CD14-positive monocyte (primary cell): ENCODE measurements around the gene ZNF436. TPM values are rescaled to one million over a fixed set of nuclear protein-coding genes. Genes with fewer than 3 reads are reported as not detected.

ENCODE experiments used
- DNase-seq, 3 donors: peaks; one replicate each; pipeline ENCODE4 v3.0.0-alpha.2; 2011 to 2022
- H2AFZ ChIP-seq: 2 replicates; pipeline ENCODE4 v1.6.0; 2012; ENCODE audit warnings: mild to moderate bottlenecking, low read depth, low read length, inconsistent platforms; ENCODE audit not compliant: insufficient read depth, poor library complexity, severe bottlenecking
- H3K27ac ChIP-seq, 2 donors: 1 replicate in 1 of 2; 2 replicates in 1 of 2; pipeline ENCODE4 v1.5.1; 2012 to 2013; ENCODE audit warnings: low read length in 2 of 2, control low read depth in 1 of 2, inconsistent platforms in 1 of 2, low read depth in 1 of 2, mild to moderate bottlenecking in 1 of 2
- H3K27me3 ChIP-seq, 2 donors: one replicate each; pipeline versions ENCODE4 v1.6.0 to v1.6.1; 2011 to 2013; ENCODE audit warnings: low read length in 2 of 2; ENCODE audit not compliant: control insufficient read depth in 2 of 2, insufficient read depth in 2 of 2
- H3K36me3 ChIP-seq, 2 donors: replicated peaks in 1 of 2; 1 replicate in 1 of 2; 2 replicates in 1 of 2; pipeline versions ENCODE4 v1.5.1 to v1.6.1; 2012 to 2013; ENCODE audit warnings: low read length in 2 of 2, control low read depth in 1 of 2, inconsistent platforms in 1 of 2, mild to moderate bottlenecking in 1 of 2; ENCODE audit not compliant: insufficient read depth in 2 of 2, control insufficient read depth in 1 of 2
- H3K4me1 ChIP-seq, 2 donors: 1 replicate in 1 of 2; 2 replicates in 1 of 2; pipeline versions ENCODE4 v1.5.1 to v1.6.1; 2012 to 2013; ENCODE audit warnings: low read length in 2 of 2, control low read depth in 1 of 2, inconsistent platforms in 1 of 2, mild to moderate bottlenecking in 1 of 2, moderate library complexity in 1 of 2; ENCODE audit not compliant: insufficient read depth in 2 of 2, control insufficient read depth in 1 of 2
- H3K4me2 ChIP-seq: replicated peaks from 2 replicates; pipeline ENCODE3; 2012; ENCODE audit warnings: low read length, moderate library complexity, mild to moderate bottlenecking; ENCODE audit not compliant: poor library complexity, severe bottlenecking; ENCODE audit errors: extremely low read depth
- H3K4me3 ChIP-seq, 3 experiments: fragments of 200-600 bp in 1 of 3; sonication (generic) in 1 of 3; replicated peaks in 1 of 3; 1 replicate in 2 of 3; 2 replicates in 1 of 3; pipeline ENCODE4 v1.5.1; 2011 to 2013; ENCODE audit warnings: low read length in 3 of 3, mild to moderate bottlenecking in 3 of 3, control low read depth in 2 of 3, low read depth in 2 of 3, inconsistent platforms in 1 of 3, moderate library complexity in 1 of 3
- H3K79me2 ChIP-seq: 2 replicates; pipeline ENCODE4 v1.6.0; 2012; ENCODE audit warnings: mild to moderate bottlenecking, control low read depth, inconsistent platforms, low read length, moderate library complexity; ENCODE audit not compliant: insufficient read depth
- H3K9ac ChIP-seq: 2 replicates; pipeline ENCODE4 v1.6.0; 2017; ENCODE audit warnings: low read length, mild to moderate bottlenecking; ENCODE audit not compliant: insufficient read depth, poor library complexity, severe bottlenecking
- H3K9me3 ChIP-seq, 2 donors: replicated peaks in 1 of 2; 1 replicate in 1 of 2; 2 replicates in 1 of 2; pipeline versions ENCODE4 v1.5.1 to v1.6.1; 2012 to 2013; ENCODE audit warnings: low read length in 2 of 2, control low read depth in 1 of 2; ENCODE audit not compliant: control insufficient read depth in 1 of 2, insufficient read depth in 1 of 2
- H4K20me1 ChIP-seq: 2 replicates; pipeline ENCODE4 v1.6.0; 2012; ENCODE audit warnings: mild to moderate bottlenecking, low read length, control low read depth, moderate library complexity; ENCODE audit not compliant: insufficient read depth
- H3K27ac Mint-ChIP-seq, 7 donors: one replicate each; pipeline ENCODE4 v1.8.0; 2020; ENCODE audit warnings: mild to moderate bottlenecking in 7 of 7, mixed read lengths in 7 of 7, moderate library complexity in 6 of 7, inconsistent platforms in 2 of 7
- H3K27me3 Mint-ChIP-seq, 3 donors: one replicate each; pipeline ENCODE4 v1.8.0; 2021 to 2022; ENCODE audit warnings: low read depth in 3 of 3, mild to moderate bottlenecking in 3 of 3, mixed read lengths in 3 of 3, moderate library complexity in 3 of 3, inconsistent platforms in 1 of 3
- H3K36me3 Mint-ChIP-seq, 2 donors: one replicate each; pipeline ENCODE4 v1.8.0; 2020; ENCODE audit warnings: mixed read lengths in 2 of 2, inconsistent platforms in 1 of 2, mild to moderate bottlenecking in 1 of 2
- H3K4me1 Mint-ChIP-seq: one replicate; pipeline ENCODE4 v1.8.0; 2020; ENCODE audit warnings: mild to moderate bottlenecking, mixed read lengths
- H3K4me3 Mint-ChIP-seq, 2 donors: one replicate each; pipeline ENCODE4 v1.8.0; 2020; ENCODE audit warnings: mild to moderate bottlenecking in 2 of 2, mixed read lengths in 2 of 2, moderate library complexity in 1 of 2
- H3K9me3 Mint-ChIP-seq, 7 donors: one replicate each; pipeline ENCODE4 v1.8.0; 2020 to 2022; ENCODE audit warnings: mixed read lengths in 7 of 7, mild to moderate bottlenecking in 6 of 7, moderate library complexity in 6 of 7, inconsistent platforms in 2 of 7
- CTCF ChIP-seq: fragments of 200-600 bp; IDR thresholded peaks from one replicate; pipeline ENCODE4 v1.8.0; 2022; ENCODE audit warnings: antibody characterized with exemption, mild to moderate bottlenecking
- WGBS: methylation state at CpG from one replicate; pipeline ENCODE4 v1.1.5; 2013; ENCODE audit warnings: missing lambda C conversion rate; ENCODE audit not compliant: insufficient coverage; 5-methylcytosine and 5-hydroxymethylcytosine counted together
- intact Hi-C, 2 donors: fragments of 100-400 bp; cut with micrococcal nuclease; formaldehyde crosslinking; loops; one replicate each; pipeline versions ENCODE4 v1.15.0 to v1.15.1; 2023
- polyA plus RNA-seq, 3 donors: library from polyadenylated mRNA; depleted of rRNA in 1 of 3; unstranded in 2 of 3; stranded (reverse) in 1 of 3; fragments of 300-500 nt in 2 of 3; fragments of >200 nt in 1 of 3; fragmentation: Illumina TruSeq in 2 of 3; gene quantifications; 1 replicate in 2 of 3; 2 replicates in 1 of 3; pipeline ENCODE4 v1.2.3, GENCODE V29; 2012 to 2021

The ZNF436 gene
- polyA plus RNA-seq, 3 donors, result 1.4 to 2.4 (median 2.0) TPM

DNA sequence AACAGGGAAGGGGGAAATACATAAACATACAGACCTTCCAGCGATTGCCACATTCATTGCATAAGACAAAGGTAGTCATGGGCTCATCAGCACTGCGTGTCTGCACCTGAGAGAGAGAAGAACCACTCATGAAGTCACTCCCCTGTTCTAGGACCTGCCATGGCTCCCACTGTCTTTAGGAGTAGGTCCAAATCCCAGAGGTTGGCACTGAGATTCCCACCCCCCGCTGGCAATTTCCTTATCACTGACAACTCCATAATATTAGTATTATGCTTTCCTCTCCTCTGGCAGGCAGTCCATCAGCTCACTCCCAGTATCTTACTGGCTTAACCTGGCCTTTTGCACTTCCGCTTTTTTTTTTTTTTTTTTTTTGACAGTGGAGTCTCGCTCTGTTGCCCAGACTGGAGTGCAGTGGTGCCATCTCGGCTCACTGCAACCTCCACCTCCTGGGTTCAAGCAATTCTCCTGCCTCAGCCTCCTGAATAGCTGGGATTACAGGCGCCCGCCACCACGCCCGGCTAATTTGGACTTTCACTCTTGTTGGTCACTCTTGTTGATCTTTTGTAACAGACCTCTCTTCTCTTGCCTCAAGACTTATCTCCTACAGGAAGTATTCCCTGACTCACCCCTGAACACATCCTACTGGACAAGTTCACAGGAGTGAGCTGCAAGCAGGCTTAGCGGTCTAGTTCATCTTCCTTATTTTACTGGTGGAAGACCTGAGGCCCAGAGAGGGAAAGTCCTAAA, 14.8 kb upstream of the ZNF436 start:
- Mint-ChIP-seq H3K9me3 (peaks cover 0 to 3% (median 0%) of the 10 kb centered on the region in 7 donors), H3K27ac (peak overlapping the region in 2 of 7 donors; percentile 50 to 53), H3K36me3 (no peaks in the 10 kb centered on the region), H3K4me1 (peaks cover 6% of the 10 kb centered on the region), H3K4me3 (no peak overlapping the region), H3K27me3 (peaks cover 6 to 14% (median 8%) of the 10 kb centered on the region in 3 donors)
- H3K36me3 ChIP-seq, result no peaks in the 10 kb centered on the region
- H3K4me2 ChIP-seq, result no peak overlapping the region
- TF ChIP-seq CTCF, result no peak
- H3K4me3 ChIP-seq, result no peak overlapping the region
- H2AFZ ChIP-seq, result no peak overlapping the region
- H3K9ac ChIP-seq, result no peak overlapping the region
- no peaks in the 10 kb centered on the region for H4K20me1 ChIP-seq
- H3K9me3 ChIP-seq, result no peaks in the 10 kb centered on the region
- H3K27me3 ChIP-seq, result no peaks in the 10 kb centered on the region
- WGBS, result 47% methylated on average over 3 of the region's 11 CpGs
- peaks cover 3 to 9% of the 10 kb centered on the region in 2 donors for H3K4me1 ChIP-seq
- no peak overlapping the region for H3K27ac ChIP-seq
- intact Hi-C loops, result no loop called here
- DNase-seq, result peak in 1 of 3 donors; percentile 37
- no peaks in the 10 kb centered on the region for H3K79me2 ChIP-seq

- peaks cover 0 to 3% (median 0%) of the 10 kb centered on the region in 7 donors for H3K9me3 Mint-ChIP-seq
- no peaks in the 10 kb centered on the region for H4K20me1 ChIP-seq
- no peaks in the 10 kb centered on the region for H3K9me3 ChIP-seq
- peaks cover 9% of the 10 kb centered on the region for H3K4me1 Mint-ChIP-seq
- no peak overlapping the region for H3K4me2 ChIP-seq
- H3K4me3 Mint-ChIP-seq, result no peak overlapping the region
- no peaks in the 10 kb centered on the region for H3K27me3 ChIP-seq
- H2AFZ ChIP-seq, result no peak overlapping the region
- no peak overlapping the region for H3K9ac ChIP-seq
- no peaks in the 10 kb centered on the region for H3K79me2 ChIP-seq
- H3K4me3 ChIP-seq, result no peak overlapping the region
- H3K4me1 ChIP-seq, result peaks cover 6 to 12% of the 10 kb centered on the region in 2 donors
- peaks cover 6 to 14% (median 12%) of the 10 kb centered on the region in 3 donors for H3K27me3 Mint-ChIP-seq
- whole genome bisulfite sequencing, result 81% methylated on average over 5 of the region's 8 CpGs
- peak overlapping the region in 1 of 7 donors; percentile 50 for H3K27ac Mint-ChIP-seq
- no peak overlapping the region for H3K27ac ChIP-seq
- H3K36me3 Mint-ChIP-seq, result no peaks in the 10 kb centered on the region
- no peak for DNase-seq
- TF ChIP-seq CTCF, result no peak
- intact Hi-C loops, result no loop called here
- no peaks in the 10 kb centered on the region for H3K36me3 ChIP-seq
These were observed 14.1 kb upstream of the ZNF436 start for GRCh38 chr1:23383577-23384311.
